Ishikawa (cell line): ENCODE results near the gene SLC25A11.

Experiments
- CEBPB ChIP-seq: IDR thresholded peaks from 2 replicates; pipeline ENCODE4 v1.6.1; 2012
- CREB1 ChIP-seq: IDR thresholded peaks from 2 replicates; pipeline ENCODE4 v1.6.1; 2012; ENCODE audit warnings: low read depth
- EGR1 ChIP-seq: IDR thresholded peaks from 2 replicates; pipeline ENCODE4 v1.6.1; 2012
- EP300 ChIP-seq: IDR thresholded peaks from 2 replicates; pipeline ENCODE4 v1.6.1; 2012; ENCODE audit warnings: borderline replicate concordance
- NFIC ChIP-seq: IDR thresholded peaks from 2 replicates; pipeline ENCODE4 v1.6.1; 2012
- TAF1 ChIP-seq: IDR thresholded peaks from 2 replicates; pipeline ENCODE4 v1.6.1; 2012; ENCODE audit warnings: low read depth, mild to moderate bottlenecking
- YY1 ChIP-seq: IDR thresholded peaks from 2 replicates; pipeline ENCODE4 v1.6.1; 2012; ENCODE audit warnings: low read depth
- ZBTB7A ChIP-seq: IDR thresholded peaks from 2 replicates; pipeline ENCODE4 v1.6.1; 2012; ENCODE audit warnings: low read depth
- TF ChIP-seq, protein P1 (sequence below): IDR thresholded peaks from 2 replicates; pipeline ENCODE4 v1.6.1; 2012; ENCODE audit warnings: low read depth, mild to moderate bottlenecking

DNA sequence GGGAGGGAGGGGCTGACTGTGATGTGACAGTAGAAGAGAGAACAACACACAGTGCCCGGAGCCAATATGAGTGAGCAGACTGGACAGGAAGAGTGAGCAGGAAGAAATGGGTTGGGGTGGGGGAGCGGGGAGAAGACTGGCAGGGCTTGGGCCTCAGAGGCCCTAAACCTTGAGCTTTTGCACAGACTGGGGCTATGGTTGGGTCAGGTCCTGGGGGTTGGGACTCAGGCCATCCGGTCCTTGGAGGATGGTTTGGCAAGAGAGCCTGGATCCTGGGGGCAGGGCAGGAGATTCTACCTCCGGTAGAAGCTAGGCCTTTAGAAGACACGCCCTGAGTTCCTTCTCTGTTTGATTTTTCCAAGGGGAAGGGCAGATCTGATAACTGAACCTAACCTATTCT, 46.6 kb upstream of the SLC25A11 start:
- TF ChIP-seq, protein P1, sequence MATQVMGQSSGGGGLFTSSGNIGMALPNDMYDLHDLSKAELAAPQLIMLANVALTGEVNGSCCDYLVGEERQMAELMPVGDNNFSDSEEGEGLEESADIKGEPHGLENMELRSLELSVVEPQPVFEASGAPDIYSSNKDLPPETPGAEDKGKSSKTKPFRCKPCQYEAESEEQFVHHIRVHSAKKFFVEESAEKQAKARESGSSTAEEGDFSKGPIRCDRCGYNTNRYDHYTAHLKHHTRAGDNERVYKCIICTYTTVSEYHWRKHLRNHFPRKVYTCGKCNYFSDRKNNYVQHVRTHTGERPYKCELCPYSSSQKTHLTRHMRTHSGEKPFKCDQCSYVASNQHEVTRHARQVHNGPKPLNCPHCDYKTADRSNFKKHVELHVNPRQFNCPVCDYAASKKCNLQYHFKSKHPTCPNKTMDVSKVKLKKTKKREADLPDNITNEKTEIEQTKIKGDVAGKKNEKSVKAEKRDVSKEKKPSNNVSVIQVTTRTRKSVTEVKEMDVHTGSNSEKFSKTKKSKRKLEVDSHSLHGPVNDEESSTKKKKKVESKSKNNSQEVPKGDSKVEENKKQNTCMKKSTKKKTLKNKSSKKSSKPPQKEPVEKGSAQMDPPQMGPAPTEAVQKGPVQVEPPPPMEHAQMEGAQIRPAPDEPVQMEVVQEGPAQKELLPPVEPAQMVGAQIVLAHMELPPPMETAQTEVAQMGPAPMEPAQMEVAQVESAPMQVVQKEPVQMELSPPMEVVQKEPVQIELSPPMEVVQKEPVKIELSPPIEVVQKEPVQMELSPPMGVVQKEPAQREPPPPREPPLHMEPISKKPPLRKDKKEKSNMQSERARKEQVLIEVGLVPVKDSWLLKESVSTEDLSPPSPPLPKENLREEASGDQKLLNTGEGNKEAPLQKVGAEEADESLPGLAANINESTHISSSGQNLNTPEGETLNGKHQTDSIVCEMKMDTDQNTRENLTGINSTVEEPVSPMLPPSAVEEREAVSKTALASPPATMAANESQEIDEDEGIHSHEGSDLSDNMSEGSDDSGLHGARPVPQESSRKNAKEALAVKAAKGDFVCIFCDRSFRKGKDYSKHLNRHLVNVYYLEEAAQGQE = no peak
- no peak for TF ChIP-seq NFIC
- no peak for TF ChIP-seq CEBPB
- TF ChIP-seq ZBTB7A = no peak
- no peak for TF ChIP-seq TAF1
- no peak for TF ChIP-seq EP300
- no peak for TF ChIP-seq CREB1
- TF ChIP-seq YY1 = no peak
- TF ChIP-seq EGR1 = no peak
